Loucy (cell line): ENCODE results near the gene TMPRSS6.

Source experiments
- H2AFZ ChIP-seq: fragments of 200-600 bp; sonication (generic); 2 replicates; pipeline ENCODE4 v1.6.0; 2016; ENCODE audit warnings: antibody characterized with exemption, mild to moderate bottlenecking, low read length, moderate library complexity
- H3F3A ChIP-seq: fragments of 200-600 bp; 2 replicates; pipeline ENCODE4 v1.6.0; 2016; ENCODE audit warnings: antibody characterized with exemption, low read depth, mild to moderate bottlenecking
- H3K27me3 ChIP-seq: fragments of 200-600 bp; sonication (generic); 2 replicates; pipeline ENCODE4 v1.6.1; 2014; ENCODE audit warnings: low read length, mild to moderate bottlenecking; ENCODE audit not compliant: insufficient read depth, poor library complexity, severe bottlenecking
- H3K36me3 ChIP-seq: fragments of 200-600 bp; sonication (generic); 2 replicates; pipeline ENCODE4 v1.6.1; 2016; ENCODE audit warnings: low read length; ENCODE audit not compliant: insufficient read depth
- H3K4me1 ChIP-seq: fragments of 200-600 bp; sonication (generic); 2 replicates; pipeline ENCODE4 v1.5.1; 2014; ENCODE audit warnings: low read length, mild to moderate bottlenecking; ENCODE audit not compliant: insufficient read depth, poor library complexity, severe bottlenecking
- H3K4me2 ChIP-seq: fragments of 200-600 bp; sonication (generic); 2 replicates; pipeline ENCODE4 v1.6.0; 2014; ENCODE audit warnings: antibody characterized with exemption, low read length, low read depth, mild to moderate bottlenecking; ENCODE audit not compliant: poor library complexity, severe bottlenecking
- H3K4me3 ChIP-seq: fragments of 200-600 bp; sonication (generic); 2 replicates; pipeline ENCODE4 v1.5.1; 2014; ENCODE audit warnings: low read length, mild to moderate bottlenecking, mixed read lengths; ENCODE audit not compliant: poor library complexity, severe bottlenecking
- H3K79me2 ChIP-seq: fragments of 200-600 bp; sonication (generic); 2 replicates; pipeline ENCODE4 v1.6.1; 2014; ENCODE audit warnings: low read length; ENCODE audit not compliant: insufficient read depth
- H3K9ac ChIP-seq: fragments of 200-600 bp; sonication (generic); 2 replicates; pipeline ENCODE4 v1.6.0; 2014; ENCODE audit warnings: mild to moderate bottlenecking, low read depth, low read length, moderate library complexity; ENCODE audit not compliant: poor library complexity, severe bottlenecking
- H3K9me2 ChIP-seq: fragments of 200-600 bp; sonication (generic); replicated peaks from 2 replicates; pipeline ENCODE4 v1.6.1; 2016; ENCODE audit warnings: low read depth, low read length, mixed read lengths
- H3K9me3 ChIP-seq: fragments of 200-600 bp; sonication (generic); 2 replicates; pipeline ENCODE4 v1.6.1; 2014; ENCODE audit warnings: mild to moderate bottlenecking, antibody characterized with exemption, low read length, low read depth; ENCODE audit not compliant: insufficient read depth
- H4K20me1 ChIP-seq: fragments of 200-600 bp; sonication (generic); 2 replicates; pipeline ENCODE4 v1.6.0; 2014; ENCODE audit warnings: antibody characterized with exemption, low read length, mild to moderate bottlenecking; ENCODE audit not compliant: insufficient read depth, poor library complexity, severe bottlenecking
- CTCF ChIP-seq: fragments of 200-600 bp; sonication (generic); conservative IDR thresholded peaks from 2 replicates; pipeline ENCODE4 v1.5.1; 2014; ENCODE audit warnings: mild to moderate bottlenecking, antibody characterized with exemption, low read length
- EZH2phosphoT487 ChIP-seq: fragments of 200-600 bp; IDR thresholded peaks from 2 replicates; pipeline ENCODE4 v1.6.1; 2018; ENCODE audit warnings: antibody characterized with exemption, mild to moderate bottlenecking, moderate library complexity, borderline replicate concordance

TMPRSS6 gene

GRCh38 chr22:37018086-37018814 is 91.3 kb downstream of the TMPRSS6 start:
- no peaks in the 10 kb centered on the region for H3K36me3 ChIP-seq
- peaks cover 35% of the 10 kb centered on the region for H4K20me1 ChIP-seq
- peak overlapping the region; percentile 97 for H3K9ac ChIP-seq
- H2AFZ ChIP-seq: peak overlapping the region; percentile 78; the same call in 1 of the 2 replicates
- H3F3A ChIP-seq: no peaks in the 10 kb centered on the region
- TF ChIP-seq CTCF: no peak
- no peak for TF ChIP-seq EZH2phosphoT487
- peaks cover 5% of the 10 kb centered on the region for H3K27me3 ChIP-seq
- peak overlapping the region; percentile 95 for H3K4me3 ChIP-seq
- peaks cover 69% of the 10 kb centered on the region for H3K79me2 ChIP-seq
- peak overlapping the region; percentile 88 for H3K4me2 ChIP-seq
- no peaks in the 10 kb centered on the region for H3K9me3 ChIP-seq
- H3K4me1 ChIP-seq: peaks cover 42% of the 10 kb centered on the region
- H3K9me2 ChIP-seq: no peaks in the 10 kb centered on the region

DNA sequence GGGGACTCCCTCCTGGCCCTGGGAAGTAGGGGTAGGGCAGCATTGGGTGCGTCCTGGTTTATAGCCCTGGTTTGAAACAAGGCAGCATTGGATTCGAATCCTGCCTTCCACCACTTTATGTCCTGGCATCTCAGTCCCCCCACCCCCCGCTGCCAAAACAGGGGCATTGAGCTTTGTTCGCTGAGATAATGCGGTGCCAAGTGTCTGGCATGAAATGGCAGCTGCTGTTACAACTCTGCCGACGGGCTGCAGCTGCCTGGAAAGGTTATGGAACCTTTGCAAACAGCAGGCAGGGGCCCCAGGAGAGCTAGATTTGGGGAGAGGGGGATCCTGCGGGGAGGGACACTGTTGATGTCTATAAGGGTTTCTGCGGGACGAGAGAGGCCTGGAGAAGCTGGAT is 92.2 kb downstream of the TMPRSS6 start:
- peak overlapping the region; percentile 97 for H3K9ac ChIP-seq

GRCh38 chr22:37016134-37016910 is 93.2 kb downstream of the TMPRSS6 start:
- Histone ChIP-seq H3K4me1 (peaks cover 30% of the 10 kb centered on the region), H3K27me3 (peaks cover 5% of the 10 kb centered on the region), H3K36me3 (no peaks in the 10 kb centered on the region), H4K20me1 (peaks cover 25% of the 10 kb centered on the region), H3K9me2 (no peaks in the 10 kb centered on the region), H3K9me3 (no peaks in the 10 kb centered on the region), H3K4me2 (peak overlapping the region; percentile 88), H3F3A (no peaks in the 10 kb centered on the region), H2AFZ (no peak overlapping the region), H3K9ac (peak overlapping the region; percentile 97), H3K79me2 (peaks cover 51% of the 10 kb centered on the region), H3K4me3 (peak overlapping the region; percentile 95)
- TF ChIP-seq EZH2phosphoT487 (no peak), CTCF (no peak)

More for the DNA sequence above, 92.2 kb downstream of the TMPRSS6 start:
- Histone ChIP-seq H2AFZ (no peak overlapping the region), H4K20me1 (peaks cover 28% of the 10 kb centered on the region), H3K4me3 (peak overlapping the region; percentile 95), H3F3A (no peaks in the 10 kb centered on the region), H3K9me3 (no peaks in the 10 kb centered on the region), H3K27me3 (peaks cover 5% of the 10 kb centered on the region), H3K36me3 (no peaks in the 10 kb centered on the region), H3K4me1 (peaks cover 37% of the 10 kb centered on the region), H3K9me2 (no peaks in the 10 kb centered on the region), H3K79me2 (peaks cover 60% of the 10 kb centered on the region), H3K4me2 (peak overlapping the region; percentile 88)
- TF ChIP-seq EZH2phosphoT487: no peak
- TF ChIP-seq CTCF: no peak
